GM19324 (cell line): ENCODE data around the gene TCP1.
A peak's percentile ranks its signal among the peaks of the same experiment; 100 is the strongest.
"Not testable (repeated sequence)": the region's sequence is repeated elsewhere in the genome, so short reads cannot be mapped to it uniquely, and the experiment has no call there.

ENCODE experiments used
- ATAC-seq: cut with Tn5 transposase; IDR thresholded peaks from one replicate; pipeline ENCODE4 v1.9.1; 2021; ENCODE audit warnings: mild to moderate bottlenecking, moderate library complexity; ENCODE audit not compliant: unreplicated experiment, low FRiP score

TCP1 gene

DNA sequence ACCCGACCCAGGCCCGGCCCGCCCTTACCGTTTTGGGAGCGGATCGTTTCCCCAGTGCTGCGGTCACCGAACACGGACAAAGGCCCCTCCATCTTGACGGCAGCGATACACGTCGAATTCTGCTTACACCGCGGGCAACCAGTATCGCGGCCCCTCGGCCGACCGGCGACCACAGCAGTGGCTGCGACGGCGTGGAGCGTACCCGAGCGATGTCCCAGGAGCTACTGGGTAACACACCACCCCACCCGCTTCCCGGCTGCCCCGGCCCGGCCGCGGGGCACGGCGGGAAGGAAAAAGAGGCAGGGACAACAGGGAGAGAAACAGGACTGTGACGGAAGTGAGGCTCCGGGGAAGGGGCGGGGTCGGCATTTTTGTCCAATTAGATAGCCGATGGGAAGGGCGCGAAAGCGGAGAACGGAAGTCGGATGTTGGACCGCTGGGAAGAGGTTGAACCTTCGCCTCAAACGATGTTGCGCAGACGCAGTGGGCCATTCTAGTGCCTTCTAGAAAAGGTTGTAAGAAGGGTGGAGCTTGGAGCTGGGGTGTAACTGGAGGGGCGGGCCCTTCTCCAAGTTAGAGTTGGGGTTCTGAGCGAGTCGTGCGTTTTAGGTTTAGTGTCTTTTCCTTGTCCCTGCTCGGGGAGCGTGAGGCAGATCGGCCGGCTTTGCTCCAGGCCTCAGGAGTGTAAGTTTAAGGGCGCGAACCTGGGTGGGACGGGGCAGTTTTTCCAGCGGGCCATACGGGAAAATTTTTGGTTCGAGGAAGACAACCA is at the start of gene TCP1:
TSS of gene TCP1 (minus strand) at position 226 of the 772 bp plus-strand sequence. CDS start at position 92, 134 bp downstream.
- ATAC-seq, result peak; percentile 89

DNA sequence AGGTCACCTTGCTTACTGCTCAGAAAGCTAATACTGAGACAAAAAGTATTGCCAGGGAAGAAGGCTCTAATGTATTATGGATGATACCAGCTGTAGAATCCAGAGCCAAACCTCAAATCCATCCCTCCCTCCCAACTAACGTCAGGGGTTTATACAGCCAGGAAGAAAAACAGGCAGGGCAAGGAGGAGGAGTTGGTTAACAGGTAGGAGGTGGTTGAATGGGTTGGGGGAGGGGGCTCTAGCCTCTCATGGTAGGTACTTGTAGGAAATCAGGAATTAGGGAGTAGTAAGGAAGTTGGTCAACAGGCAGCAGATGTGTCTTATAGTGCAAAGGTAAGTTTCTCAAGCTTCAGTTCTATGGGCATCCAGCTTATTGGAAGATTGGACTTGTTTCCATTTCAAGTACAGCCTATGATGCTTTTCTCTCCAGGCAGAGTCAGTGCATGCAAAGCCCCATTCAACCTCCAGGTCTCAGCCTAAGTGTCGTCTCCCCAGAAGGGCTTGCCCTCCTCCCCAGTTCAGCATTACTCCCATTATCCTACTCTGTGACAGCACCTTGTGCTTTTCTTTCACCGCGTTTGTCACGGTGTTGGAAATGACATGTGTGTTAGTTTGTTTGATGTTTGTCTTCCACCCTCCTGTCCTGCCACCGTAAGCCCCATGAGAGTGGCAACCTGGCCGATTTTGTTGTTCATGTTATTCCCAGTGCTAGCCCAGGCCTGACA is 48.8 kb upstream of the TCP1 start:
- no peak for ATAC-seq

DNA sequence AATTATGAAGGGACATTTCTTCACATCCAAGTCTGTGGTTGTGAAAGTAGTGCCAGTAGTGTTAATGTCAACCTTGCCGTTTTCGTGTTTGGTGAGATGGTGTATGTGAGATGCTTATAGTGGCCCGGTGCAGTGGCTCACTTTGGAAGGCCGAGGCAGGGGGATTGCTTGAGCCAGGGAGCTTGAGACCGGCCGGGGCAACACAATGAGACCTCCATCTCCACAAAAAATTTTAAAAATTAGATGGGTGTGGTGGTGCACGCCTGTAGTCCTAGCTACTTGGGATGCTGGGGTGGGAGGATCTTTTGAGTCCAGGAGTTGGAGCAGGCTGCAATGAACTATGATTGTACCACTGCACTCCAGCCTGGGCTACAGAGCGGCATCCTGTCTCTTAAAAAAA is 48.1 kb upstream of the TCP1 start:
- no peak for ATAC-seq

DNA sequence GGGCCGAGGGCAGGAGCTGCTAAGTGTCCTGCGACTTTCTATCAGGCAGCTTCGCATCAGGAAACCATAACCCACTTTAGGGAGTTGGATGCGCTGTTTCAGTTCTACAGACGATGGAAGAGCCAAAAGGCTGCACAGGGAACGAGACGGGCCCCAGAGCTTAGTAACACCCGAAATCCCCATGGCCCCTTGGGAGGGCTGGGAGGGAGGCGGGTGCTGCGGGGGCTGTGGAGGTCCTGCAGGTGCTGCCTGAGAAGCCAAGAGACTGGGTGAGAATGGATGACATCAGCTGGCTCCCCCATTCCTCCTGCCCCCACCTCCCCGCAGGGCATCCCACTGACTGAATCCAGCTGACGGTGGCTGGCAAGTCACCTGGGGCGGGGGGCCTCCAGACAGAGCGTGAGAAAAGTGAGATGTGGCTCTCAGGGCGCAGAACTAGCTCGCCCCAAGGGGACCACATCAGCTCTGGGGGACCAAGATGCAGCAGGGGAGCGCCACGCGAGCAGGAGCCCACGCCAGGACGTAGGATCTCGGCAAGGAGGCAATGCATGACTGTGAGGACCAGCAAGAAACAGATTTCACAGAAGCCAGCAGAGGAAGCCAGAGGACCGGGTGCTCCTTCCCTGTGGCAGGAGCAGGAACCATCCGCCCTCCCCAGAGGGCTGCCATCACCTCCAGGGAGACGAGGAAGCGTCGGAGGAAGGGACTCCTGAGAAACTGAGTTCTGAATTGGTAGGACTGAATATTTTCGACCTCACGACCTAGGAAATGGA is 47.5 kb upstream of the TCP1 start:
- no peak for ATAC-seq

DNA sequence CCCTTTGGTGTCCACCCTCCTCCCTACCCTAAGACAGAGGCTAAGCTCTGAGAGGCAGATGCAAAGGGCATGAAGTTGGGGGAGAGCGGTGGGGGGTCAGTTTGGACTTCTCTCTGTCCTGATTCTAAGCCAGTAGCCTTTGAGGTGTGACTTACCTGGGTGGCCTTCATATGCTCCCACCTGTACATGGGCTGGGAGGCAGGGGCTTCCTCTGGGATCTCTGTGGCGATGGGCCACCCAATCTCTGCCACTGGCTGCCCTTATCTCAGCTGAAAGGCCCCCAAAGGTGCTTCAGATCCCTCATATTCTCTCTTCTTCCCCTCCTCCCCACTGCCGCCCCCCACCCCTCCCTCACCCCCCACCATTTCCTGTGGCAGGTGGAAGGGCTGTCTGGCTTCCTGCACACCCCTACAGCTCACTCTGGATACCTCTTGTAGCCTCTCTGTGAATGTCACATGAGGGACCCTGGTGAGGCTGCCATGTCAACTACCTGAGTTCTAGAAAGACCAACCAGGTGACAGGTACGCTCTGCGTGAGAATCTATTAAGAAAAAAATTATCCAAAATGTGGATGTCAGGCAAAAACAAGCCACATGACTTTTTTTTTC is 44.7 kb upstream of the TCP1 start:
- no peak for ATAC-seq

DNA sequence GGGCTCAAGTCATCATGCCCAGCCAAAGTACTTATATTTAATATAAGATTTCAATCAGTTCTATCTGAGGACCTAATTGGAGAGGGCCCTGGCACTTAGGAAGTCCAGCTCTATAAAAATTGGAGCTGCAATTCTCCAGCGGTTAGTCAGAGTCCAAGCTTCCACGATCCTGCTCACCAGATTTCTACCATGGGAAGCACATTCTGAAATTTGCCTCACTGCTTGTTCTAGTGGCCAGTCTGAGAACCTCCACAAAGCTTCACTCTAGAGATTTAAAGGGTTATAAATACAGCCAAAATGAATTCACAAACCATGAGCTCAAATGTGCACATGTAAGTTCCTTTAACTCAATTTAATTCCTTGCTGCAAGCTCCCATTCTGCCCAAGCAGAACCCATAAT is 44.2 kb upstream of the TCP1 start:
- no peak for ATAC-seq

DNA sequence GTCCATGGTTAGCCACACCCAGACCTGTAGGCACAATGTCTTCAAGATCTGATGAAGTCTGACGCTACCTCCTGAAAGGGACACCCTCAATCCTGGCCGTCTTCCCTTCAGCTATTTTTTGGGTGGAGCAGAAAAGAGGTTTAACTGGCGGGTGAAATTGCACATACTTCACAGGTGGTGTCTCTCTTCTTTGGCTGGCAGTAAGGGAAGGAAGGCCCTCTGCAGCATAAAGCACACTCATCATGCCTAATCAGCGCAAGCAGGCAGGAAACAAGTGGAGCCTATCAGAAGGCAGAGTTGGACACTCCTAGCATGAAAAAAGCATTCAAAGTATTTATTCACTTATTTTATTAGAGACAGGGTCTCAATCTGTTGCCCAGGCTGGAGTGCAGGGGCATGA is 43.5 kb upstream of the TCP1 start:
- no peak for ATAC-seq

DNA sequence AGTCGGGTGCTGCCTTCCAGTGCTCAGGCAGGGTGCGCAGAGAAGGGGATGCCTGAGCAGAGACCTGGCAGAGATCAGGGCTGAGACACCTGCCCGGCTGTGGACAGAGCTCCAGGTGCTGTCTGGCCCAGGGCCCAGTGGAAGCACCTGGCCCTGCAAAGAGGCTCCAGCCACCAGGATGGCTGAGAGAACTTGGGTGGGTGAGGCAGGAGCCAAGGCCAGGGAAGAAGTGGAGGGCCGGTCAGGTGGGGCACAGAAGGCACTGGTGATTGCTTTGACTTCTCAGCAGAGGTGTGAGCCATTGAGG is 41.9 kb upstream of the TCP1 start:
- no peak for ATAC-seq

DNA sequence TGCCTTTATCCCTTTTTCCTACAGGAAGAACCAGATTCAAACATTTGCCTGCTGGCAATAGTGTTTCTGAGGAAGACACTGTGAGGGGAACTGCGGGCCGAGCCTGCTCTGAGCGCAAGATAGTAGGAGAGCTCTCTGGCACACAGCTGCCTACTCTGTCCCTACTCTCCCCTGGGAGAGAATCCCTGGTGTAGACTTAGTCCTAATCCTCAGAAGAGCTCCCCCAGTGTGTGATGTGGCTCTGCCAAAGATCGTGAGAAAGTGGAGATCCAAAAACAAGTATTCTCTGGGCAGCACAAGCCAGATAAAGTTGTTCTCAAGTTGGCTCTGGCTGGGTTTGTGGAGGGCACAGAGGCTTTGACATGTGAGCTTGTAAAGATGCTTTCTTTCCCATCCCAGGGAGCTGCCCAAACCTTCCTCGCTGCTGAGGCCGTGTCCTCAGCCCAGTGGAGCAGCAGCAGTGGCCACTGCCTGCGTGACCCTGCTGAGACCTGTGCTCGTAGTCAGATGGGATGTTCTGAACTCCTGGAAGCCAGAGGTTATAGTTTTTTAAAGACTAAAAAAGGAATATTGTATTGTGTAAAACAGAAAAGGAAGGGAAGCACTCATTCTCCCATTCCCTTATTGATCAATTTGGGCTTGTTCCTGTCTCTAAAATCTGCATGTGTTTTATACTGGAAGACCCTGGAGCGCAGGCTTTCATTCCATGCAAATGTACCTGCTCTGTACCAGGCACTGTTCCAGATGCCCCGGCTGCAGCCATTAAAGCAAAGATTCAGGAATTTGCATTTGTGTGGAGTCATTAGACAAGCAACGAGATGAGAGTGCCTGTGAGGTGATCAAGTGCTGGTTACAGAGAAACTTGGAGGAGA is 41.3 kb upstream of the TCP1 start:
- no peak for ATAC-seq

DNA sequence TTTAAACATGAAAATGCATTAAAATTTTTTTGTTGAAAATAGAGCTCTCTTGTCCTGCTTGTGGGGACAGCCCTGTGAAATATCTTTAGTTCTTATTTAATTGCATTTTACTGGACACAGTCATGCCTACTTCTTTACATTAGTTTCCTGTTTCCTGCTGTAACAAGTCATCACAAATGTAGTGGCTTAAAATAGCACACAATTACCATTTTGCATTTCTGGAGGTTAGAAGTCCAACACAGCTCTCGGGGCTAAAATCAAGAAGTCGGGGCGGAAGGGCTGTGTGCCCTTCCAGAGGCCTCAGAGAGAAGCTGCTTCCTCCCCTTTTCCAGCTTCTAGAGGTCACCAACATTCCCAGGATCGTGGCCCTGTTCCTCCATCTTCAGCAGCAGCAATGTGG is 40.1 kb upstream of the TCP1 start:
- ATAC-seq, result no peak

DNA sequence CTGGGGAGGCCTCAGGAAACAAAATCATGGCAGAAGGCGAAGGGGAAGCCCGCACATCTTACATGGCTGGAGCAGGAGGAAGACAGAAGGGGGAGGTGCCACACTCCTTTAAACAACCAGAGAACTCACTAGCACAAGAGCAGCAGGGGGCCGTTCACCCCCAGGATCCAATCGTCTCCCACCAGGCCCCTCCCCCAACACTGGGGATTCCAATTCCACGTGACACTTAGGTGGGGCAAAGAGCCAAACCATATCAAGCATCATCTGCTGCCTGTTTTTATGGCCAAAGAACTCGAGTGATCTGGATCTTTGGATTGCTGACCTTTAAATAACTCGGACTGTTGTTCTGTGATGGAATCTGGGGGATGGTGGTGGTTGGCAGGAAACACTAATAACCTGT is 38.7 kb upstream of the TCP1 start:
- ATAC-seq, result no peak

DNA sequence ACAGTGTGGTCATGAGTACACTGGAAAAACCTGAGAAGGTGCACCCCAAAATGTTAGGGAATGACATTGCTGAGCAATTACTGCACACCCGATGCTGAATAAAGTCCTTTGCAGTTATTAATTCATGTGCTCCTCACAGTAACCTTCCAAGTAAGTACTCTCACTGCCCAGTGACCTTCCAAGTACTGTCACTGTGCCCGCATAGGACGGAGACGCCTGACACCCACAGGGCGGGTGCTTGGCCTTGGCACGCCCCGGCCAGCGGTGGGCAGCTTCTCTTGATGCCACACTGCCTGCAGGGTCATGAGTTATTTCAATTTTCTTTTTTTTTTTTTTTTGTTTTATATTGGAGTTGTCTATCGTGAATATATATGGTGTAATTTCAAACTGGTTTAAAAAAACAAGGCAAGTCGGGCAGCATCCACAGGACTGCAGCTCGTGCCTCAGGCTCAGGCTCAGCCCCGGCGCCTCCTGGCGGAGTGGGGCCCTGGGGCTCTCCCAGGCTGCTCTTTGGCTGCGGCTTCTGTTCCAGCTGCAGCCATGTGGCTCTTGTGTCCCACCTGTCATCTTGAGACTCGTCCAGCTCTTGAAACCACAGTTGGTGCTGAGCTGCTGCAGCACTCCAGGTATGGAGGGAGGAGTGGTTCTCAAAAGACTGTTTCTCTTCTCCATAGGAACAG is 37.7 kb upstream of the TCP1 start:
- no peak for ATAC-seq

DNA sequence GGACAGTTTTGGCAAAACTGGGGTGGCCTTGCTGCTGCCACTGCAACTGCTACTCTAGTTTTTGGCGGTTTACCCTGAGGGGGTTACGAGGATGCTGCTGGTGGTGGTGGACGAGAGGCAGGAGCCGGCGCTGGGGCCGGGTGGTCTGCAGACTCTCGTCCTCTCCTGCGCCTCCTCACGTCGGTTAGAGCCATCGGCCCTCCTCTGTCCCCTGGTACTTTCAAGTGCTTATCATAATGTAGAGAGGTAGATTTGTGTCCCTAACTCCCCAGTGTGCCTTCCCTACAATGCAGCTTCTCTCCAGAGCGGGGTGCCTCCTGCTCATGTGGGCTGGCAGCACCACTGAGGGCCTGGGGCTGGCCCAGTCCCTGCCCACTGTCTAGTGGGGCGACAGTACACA is 36.6 kb upstream of the TCP1 start:
- ATAC-seq, result no peak

DNA sequence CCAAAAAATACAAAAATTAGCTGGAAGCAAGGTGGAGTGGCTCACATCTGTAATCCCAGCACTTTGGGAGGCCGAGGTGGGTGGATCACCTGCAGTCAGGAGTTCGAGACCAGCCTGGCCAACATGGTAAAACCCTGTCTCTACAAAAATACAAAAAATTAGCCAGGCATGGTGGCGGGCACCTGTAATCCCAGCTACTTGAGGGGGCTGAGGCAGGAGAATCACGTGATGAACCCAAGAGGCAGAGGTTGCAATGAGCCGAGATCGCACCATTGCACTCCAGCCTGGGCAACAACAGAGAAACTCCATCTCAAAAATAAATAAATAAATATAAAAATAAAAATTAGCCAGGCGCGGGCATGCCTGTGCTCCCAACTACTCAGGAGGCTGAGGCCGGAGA is 35.3 kb upstream of the TCP1 start:
- ATAC-seq, result not testable (repeated sequence)

DNA sequence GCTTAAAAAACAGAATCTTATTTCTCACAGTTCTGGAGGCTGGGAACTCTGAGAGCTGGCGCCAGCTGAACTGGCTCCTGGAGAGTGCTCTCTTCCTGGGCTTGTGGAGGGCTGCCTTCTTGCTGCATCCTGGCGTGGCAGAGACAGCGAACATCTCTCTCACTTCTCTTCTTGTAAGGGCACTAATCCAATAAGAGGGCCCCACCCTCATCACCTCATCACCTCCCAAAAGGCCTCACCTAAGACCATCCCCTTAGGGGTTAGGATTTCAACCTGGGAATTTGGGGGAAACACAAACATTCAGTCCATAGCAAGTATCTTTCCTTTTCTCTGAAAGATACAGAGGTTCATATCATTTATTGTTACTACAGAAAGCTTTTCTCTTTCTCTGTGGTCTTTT is 34.6 kb upstream of the TCP1 start:
- ATAC-seq, result no peak

DNA sequence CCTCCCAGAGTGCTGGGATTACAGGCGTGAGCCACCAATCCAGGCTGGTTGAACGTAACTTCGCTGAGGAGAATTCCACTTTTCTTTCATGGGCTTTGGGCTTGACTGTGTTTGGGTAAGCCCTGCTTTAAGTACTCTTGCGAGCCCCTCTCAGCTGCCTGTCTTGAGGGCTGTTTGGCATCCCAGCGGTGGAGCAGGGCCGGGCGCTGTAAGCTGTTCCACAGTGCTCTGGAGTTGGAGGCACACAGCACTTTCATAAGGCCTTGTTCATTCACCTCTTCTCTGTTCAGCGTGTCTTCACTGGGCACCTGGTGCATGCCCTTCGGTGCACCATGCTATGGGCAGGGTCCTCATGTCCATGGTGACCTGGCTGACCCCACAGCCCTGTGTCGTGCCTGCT is 32.3 kb upstream of the TCP1 start:
- no peak for ATAC-seq

DNA sequence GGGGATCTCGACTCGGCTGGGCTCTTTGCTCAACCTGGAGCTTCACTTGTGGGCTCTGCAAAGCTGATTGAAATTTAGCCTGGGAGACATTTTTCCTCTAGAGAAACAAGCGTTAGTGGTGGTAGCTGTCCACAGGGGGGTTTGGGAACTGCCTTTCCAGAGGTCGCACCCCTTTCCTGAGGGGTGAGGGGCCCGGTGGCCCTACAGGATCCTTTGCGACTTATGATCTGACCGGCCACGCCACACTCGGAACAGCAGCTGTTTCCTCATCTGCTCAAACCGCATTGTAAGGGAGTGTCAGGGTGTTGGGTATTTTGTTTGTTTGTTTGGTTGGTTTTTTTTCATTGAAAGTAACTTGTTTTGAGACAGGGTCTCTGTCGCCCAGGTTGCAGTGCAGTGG is 31.7 kb upstream of the TCP1 start:
- ATAC-seq, result no peak

DNA sequence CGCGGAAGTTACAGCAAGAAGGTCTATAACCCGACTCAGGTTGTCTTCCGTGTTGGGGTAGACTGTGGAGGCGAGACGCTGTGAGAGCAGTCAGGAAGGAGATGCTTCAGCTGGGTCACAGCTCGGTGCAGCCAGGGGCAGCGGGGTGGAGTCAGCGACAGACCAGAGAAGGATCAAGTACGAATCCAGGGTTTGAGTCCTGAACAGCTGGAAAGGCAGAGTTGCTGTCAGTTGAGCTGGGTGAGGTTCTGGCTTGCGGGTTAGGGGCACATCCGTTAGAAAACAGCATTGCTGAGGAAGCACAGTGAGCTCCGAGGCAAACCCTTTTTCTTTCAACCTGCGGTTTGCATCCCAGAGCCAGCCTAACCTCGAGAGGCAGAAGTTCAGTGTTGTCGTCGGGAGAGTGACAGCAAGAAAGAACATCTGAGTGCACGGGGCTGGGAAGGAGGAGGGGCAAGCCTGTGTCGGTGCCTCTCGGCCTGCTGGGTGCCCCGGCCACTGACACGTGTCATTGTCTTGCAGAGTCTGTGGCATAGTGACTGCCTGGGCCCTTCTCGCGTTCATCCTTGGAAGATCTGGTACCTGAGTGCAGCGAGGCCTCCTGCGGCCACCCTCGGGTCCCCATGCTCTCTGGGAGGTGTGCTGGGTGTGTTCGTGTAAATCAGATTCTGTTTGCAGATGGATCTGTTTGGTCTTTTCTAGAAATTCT is 30.7 kb upstream of the TCP1 start:
- ATAC-seq, result peak; percentile 75

DNA sequence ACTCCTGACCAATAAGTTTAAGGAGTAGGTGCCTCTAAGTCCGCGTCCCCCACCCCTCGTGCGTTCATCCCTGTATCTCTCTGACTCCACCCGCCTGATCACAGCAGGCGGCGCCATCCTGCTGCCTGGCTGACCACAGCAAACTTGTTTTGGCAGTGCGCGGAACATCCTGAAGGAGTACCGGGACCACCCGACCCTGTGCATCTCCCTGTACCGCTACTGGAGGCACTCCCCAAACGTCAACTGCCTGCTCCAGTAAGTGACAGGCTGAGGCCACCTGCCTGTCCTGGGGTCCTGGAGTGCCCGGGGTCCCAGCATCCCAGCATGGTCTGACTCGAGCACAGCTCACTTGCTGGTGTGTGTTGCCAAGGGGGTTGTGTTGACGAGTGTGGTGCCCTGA is 29.7 kb upstream of the TCP1 start:
- ATAC-seq, result no peak
